ENCODE data around the gene KIF3C. TPM values are rescaled to one million over a fixed set of nuclear protein-coding genes. Genes with fewer than 3 reads are reported as not detected.
"Not testable (repeated sequence)": the region's sequence is repeated elsewhere in the genome, so short reads cannot be mapped to it uniquely, and the experiment has no call there.

KIF3C gene
- total RNA-seq, 1 experiment from 2014 or later, result 5.2 TPM

GRCh38 chr2:25922501-25922900, 59.8 kb downstream of the KIF3C start:
- H3K4me1 ChIP-seq, result no peaks in the 10 kb centered on the region

GRCh38 chr2:25920786-25921415, 61.4 kb downstream of the KIF3C start:
- Histone ChIP-seq H3K27me3 (no peaks in the 10 kb centered on the region), H3K36me3 (no peaks in the 10 kb centered on the region), H3K4me3 (no peak overlapping the region), H3K4me1 (no peaks in the 10 kb centered on the region), H3K9me3 (replicated peaks) (peaks cover 3% of the 10 kb centered on the region; the same call in 1 of the 2 replicates), H3K27ac (no peak overlapping the region)
- no peak for DNase-seq

More at GRCh38 chr2:25922501-25922900, 59.8 kb downstream of the KIF3C start:
- no peak for DNase-seq
- no peak overlapping the region for H3K27ac ChIP-seq
- peaks cover 3% of the 10 kb centered on the region; the same call in 1 of the 2 replicates for H3K9me3 ChIP-seq (replicated peaks)
- H3K4me3 ChIP-seq, result no peak overlapping the region
- H3K36me3 ChIP-seq, result no peaks in the 10 kb centered on the region
- H3K27me3 ChIP-seq, result no peaks in the 10 kb centered on the region

- no peak overlapping the region for H3K4me3 ChIP-seq
- H3K4me1 ChIP-seq, result no peaks in the 10 kb centered on the region
- no peaks in the 10 kb centered on the region for H3K36me3 ChIP-seq
- H3K9me3 ChIP-seq (replicated peaks), result peaks cover 3% of the 10 kb centered on the region; the same call in 1 of the 2 replicates
- no peak overlapping the region for H3K27ac ChIP-seq
- H3K27me3 ChIP-seq, result no peaks in the 10 kb centered on the region
- no peak for DNase-seq
Observed at GRCh38 chr2:25920336-25920735, 62.0 kb downstream of the KIF3C start.

GRCh38 chr2:25917832-25918231, 64.5 kb downstream of the KIF3C start:
- Histone ChIP-seq H3K36me3 (no peaks in the 10 kb centered on the region), H3K9me3 (replicated peaks) (peaks cover 3% of the 10 kb centered on the region; the same call in 1 of the 2 replicates), H3K4me3 (no peak overlapping the region), H3K27ac (no peak overlapping the region), H3K27me3 (no peaks in the 10 kb centered on the region), H3K4me1 (peaks cover 3% of the 10 kb centered on the region; the same call in 1 of the 2 replicates)
- DNase-seq, result no peak

GRCh38 chr2:25917411-25917810, 64.9 kb downstream of the KIF3C start:
- not testable (repeated sequence) for H3K36me3 ChIP-seq; H3K4me3 ChIP-seq; H3K27ac ChIP-seq; H3K27me3 ChIP-seq; H3K4me1 ChIP-seq; H3K9me3 ChIP-seq (replicated peaks); DNase-seq

- H3K36me3 ChIP-seq; H3K4me1 ChIP-seq; H3K9me3 ChIP-seq (replicated peaks); H3K27ac ChIP-seq; H3K4me3 ChIP-seq; H3K27me3 ChIP-seq; DNase-seq: not testable (repeated sequence)
Observed at GRCh38 chr2:25915944-25916772, 66.1 kb downstream of the KIF3C start.

- H3K27me3 ChIP-seq; DNase-seq; H3K4me1 ChIP-seq; H3K27ac ChIP-seq; H3K36me3 ChIP-seq; H3K9me3 ChIP-seq (replicated peaks); H3K4me3 ChIP-seq: not testable (repeated sequence)
Observed at GRCh38 chr2:25915411-25915810, 66.9 kb downstream of the KIF3C start.

- not testable (repeated sequence) for H3K4me1 ChIP-seq; H3K9me3 ChIP-seq (replicated peaks); H3K27me3 ChIP-seq; DNase-seq; H3K4me3 ChIP-seq; H3K27ac ChIP-seq; H3K36me3 ChIP-seq
Observed at GRCh38 chr2:25913696-25913973, 68.7 kb downstream of the KIF3C start.

GRCh38 chr2:25912851-25913695, 69.2 kb downstream of the KIF3C start:
- Histone ChIP-seq H3K4me1 (peaks cover 3% of the 10 kb centered on the region; the same call in 1 of the 2 replicates), H3K9me3 (replicated peaks) (no peaks in the 10 kb centered on the region), H3K27ac (no peak overlapping the region), H3K27me3 (no peaks in the 10 kb centered on the region), H3K4me3 (no peak overlapping the region), H3K36me3 (no peaks in the 10 kb centered on the region)
- no peak for DNase-seq

- H3K27me3 ChIP-seq; H3K36me3 ChIP-seq; H3K27ac ChIP-seq; H3K4me1 ChIP-seq; DNase-seq; H3K4me3 ChIP-seq; H3K9me3 ChIP-seq (replicated peaks): not testable (repeated sequence)
Observed at GRCh38 chr2:25909574-25909973, 72.7 kb downstream of the KIF3C start.

- Histone ChIP-seq H3K4me1 (no peaks in the 10 kb centered on the region), H3K36me3 (no peaks in the 10 kb centered on the region), H3K4me3 (no peak overlapping the region), H3K27ac (no peak overlapping the region), H3K27me3 (no peaks in the 10 kb centered on the region; the same call in 1 of the 2 replicates), H3K9me3 (replicated peaks) (no peaks in the 10 kb centered on the region)
- no peak for DNase-seq
Observed at GRCh38 chr2:25905126-25905525, 77.2 kb downstream of the KIF3C start.

GRCh38 chr2:25903216-25903776, 79.0 kb downstream of the KIF3C start:
- Histone ChIP-seq H3K4me3 (no peak overlapping the region), H3K27ac (no peak overlapping the region), H3K4me1 (no peaks in the 10 kb centered on the region), H3K36me3 (no peaks in the 10 kb centered on the region), H3K27me3 (no peaks in the 10 kb centered on the region; the same call in 1 of the 2 replicates), H3K9me3 (replicated peaks) (no peaks in the 10 kb centered on the region)
- no peak for DNase-seq

- no peak for DNase-seq
Observed at GRCh38 chr2:25899404-25899970, 82.8 kb downstream of the KIF3C start.

GRCh38 chr2:25897506-25897905, 84.8 kb downstream of the KIF3C start:
- no peak for DNase-seq
- Histone ChIP-seq H3K27ac (no peak overlapping the region), H3K4me3 (no peak overlapping the region), H3K27me3 (no peaks in the 10 kb centered on the region; the same call in 1 of the 2 replicates), H3K4me1 (no peaks in the 10 kb centered on the region), H3K36me3 (no peaks in the 10 kb centered on the region), H3K9me3 (replicated peaks) (no peaks in the 10 kb centered on the region)

More at GRCh38 chr2:25899404-25899970, 82.8 kb downstream of the KIF3C start:
- H3K9me3 ChIP-seq (replicated peaks), result no peaks in the 10 kb centered on the region
- H3K27me3 ChIP-seq, result no peaks in the 10 kb centered on the region; the same call in 1 of the 2 replicates
- no peak overlapping the region for H3K4me3 ChIP-seq
- no peak overlapping the region for H3K27ac ChIP-seq
- H3K36me3 ChIP-seq, result no peaks in the 10 kb centered on the region
- H3K4me1 ChIP-seq, result no peaks in the 10 kb centered on the region
